ENCODE results near the gene RNF152. TPM values are rescaled to one million over a fixed set of nuclear protein-coding genes. Genes with fewer than 3 reads are reported as not detected.
"Not testable (repeated sequence)": the region's sequence is repeated elsewhere in the genome, so short reads cannot be mapped to it uniquely, and the experiment has no call there.

RNF152 gene
- total RNA-seq, 4 donors from 2014 or later: 4.6 to 14.3 (median 7.7) TPM

DNA sequence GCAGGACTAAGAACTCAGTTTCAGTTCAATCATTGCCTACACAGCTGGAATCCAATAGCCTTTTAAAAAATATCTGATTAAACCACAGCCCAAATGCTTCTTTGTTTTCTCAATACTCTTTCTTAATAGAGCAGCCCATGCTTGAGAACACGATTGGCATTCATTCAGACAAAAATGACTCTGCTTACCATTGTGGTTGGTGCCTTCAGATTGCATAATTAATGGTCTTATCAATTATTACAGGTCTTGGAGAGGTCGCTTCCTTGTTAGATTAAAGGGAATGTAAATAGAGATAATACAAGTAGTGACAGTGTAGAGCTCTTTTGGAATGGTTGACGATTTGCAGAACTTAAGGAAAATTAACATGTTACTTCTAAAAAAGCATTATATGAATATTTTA lies 107.2 kb downstream of the RNF152 start:
- H3K27me3 ChIP-seq: no peaks in the 10 kb centered on the region
- no peaks in the 10 kb centered on the region for H3K4me1 ChIP-seq
- TF ChIP-seq POLR2AphosphoS5 (IDR thresholded peaks at IDR 0.05) (no peak), EP300 (IDR thresholded peaks at IDR 0.05) (no peak), POLR2A (IDR thresholded peaks at IDR 0.05; ENCODE audit: low read depth) (no peak)
- TF ChIP-seq, protein P1, sequence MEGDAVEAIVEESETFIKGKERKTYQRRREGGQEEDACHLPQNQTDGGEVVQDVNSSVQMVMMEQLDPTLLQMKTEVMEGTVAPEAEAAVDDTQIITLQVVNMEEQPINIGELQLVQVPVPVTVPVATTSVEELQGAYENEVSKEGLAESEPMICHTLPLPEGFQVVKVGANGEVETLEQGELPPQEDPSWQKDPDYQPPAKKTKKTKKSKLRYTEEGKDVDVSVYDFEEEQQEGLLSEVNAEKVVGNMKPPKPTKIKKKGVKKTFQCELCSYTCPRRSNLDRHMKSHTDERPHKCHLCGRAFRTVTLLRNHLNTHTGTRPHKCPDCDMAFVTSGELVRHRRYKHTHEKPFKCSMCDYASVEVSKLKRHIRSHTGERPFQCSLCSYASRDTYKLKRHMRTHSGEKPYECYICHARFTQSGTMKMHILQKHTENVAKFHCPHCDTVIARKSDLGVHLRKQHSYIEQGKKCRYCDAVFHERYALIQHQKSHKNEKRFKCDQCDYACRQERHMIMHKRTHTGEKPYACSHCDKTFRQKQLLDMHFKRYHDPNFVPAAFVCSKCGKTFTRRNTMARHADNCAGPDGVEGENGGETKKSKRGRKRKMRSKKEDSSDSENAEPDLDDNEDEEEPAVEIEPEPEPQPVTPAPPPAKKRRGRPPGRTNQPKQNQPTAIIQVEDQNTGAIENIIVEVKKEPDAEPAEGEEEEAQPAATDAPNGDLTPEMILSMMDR (IDR thresholded peaks at IDR 0.05): no peak
- DNase-seq (ENCODE audit: extremely low spot score): no peak
- intact Hi-C loops (cut with DNase I): no loop called here
- no peak overlapping the region for H3K27ac ChIP-seq (replicated peaks in 1 of 4)
- 63% methylated on average over 3 of the region's 3 CpGs for WGBS
- H3K9me3 ChIP-seq: peaks cover 0 to 15% (median 10%) of the 10 kb centered on the region in 4 donors
- no peak overlapping the region for H3K4me3 ChIP-seq
- H3K36me3 ChIP-seq: no peaks in the 10 kb centered on the region

- intact Hi-C loops (cut with DNase I): no loop called here
- no peak overlapping the region for H3K4me3 ChIP-seq
- H3K36me3 ChIP-seq: no peaks in the 10 kb centered on the region
- no peak for DNase-seq (ENCODE audit: extremely low spot score)
- peaks cover 0 to 15% (median 10%) of the 10 kb centered on the region in 4 donors for H3K9me3 ChIP-seq
- H3K27ac ChIP-seq (replicated peaks in 1 of 4): no peak overlapping the region
- WGBS: 38% methylated on average over 2 of the region's 2 CpGs
- H3K27me3 ChIP-seq: no peaks in the 10 kb centered on the region
- H3K4me1 ChIP-seq: no peaks in the 10 kb centered on the region
- TF ChIP-seq POLR2A (IDR thresholded peaks at IDR 0.05; ENCODE audit: low read depth) (no peak), POLR2AphosphoS5 (IDR thresholded peaks at IDR 0.05) (no peak), EP300 (IDR thresholded peaks at IDR 0.05) (no peak)
- TF ChIP-seq, protein P1 (IDR thresholded peaks at IDR 0.05): no peak
These were observed 108.0 kb downstream of the RNF152 start for GRCh38 chr18:61784834-61785233.

GRCh38 chr18:61782545-61782944 lies 110.3 kb downstream of the RNF152 start:
- H3K9me3 ChIP-seq: peaks cover 0 to 5% (median 2%) of the 10 kb centered on the region in 4 donors
- WGBS: 90% methylated on average over 3 of the region's 3 CpGs
- H3K4me3 ChIP-seq: no peak overlapping the region
- no peaks in the 10 kb centered on the region for H3K36me3 ChIP-seq
- no peak for TF ChIP-seq POLR2A (IDR thresholded peaks at IDR 0.05; ENCODE audit: low read depth)
- TF ChIP-seq POLR2AphosphoS5 (IDR thresholded peaks at IDR 0.05): no peak
- TF ChIP-seq EP300 (IDR thresholded peaks at IDR 0.05): no peak
- TF ChIP-seq, protein P1 (IDR thresholded peaks at IDR 0.05): no peak
- DNase-seq (ENCODE audit: extremely low spot score): no peak
- H3K4me1 ChIP-seq: no peaks in the 10 kb centered on the region
- H3K27ac ChIP-seq (replicated peaks in 1 of 4): no peak overlapping the region
- no peaks in the 10 kb centered on the region for H3K27me3 ChIP-seq
- intact Hi-C loops (cut with DNase I): no loop called here

GRCh38 chr18:61776201-61776600 lies 116.6 kb downstream of the RNF152 start:
- H3K4me1 ChIP-seq; H3K4me3 ChIP-seq; H3K27me3 ChIP-seq; DNase-seq (ENCODE audit: extremely low spot score); H3K9me3 ChIP-seq; H3K36me3 ChIP-seq; intact Hi-C loops (cut with DNase I); H3K27ac ChIP-seq (replicated peaks in 1 of 4): not testable (repeated sequence)

DNA sequence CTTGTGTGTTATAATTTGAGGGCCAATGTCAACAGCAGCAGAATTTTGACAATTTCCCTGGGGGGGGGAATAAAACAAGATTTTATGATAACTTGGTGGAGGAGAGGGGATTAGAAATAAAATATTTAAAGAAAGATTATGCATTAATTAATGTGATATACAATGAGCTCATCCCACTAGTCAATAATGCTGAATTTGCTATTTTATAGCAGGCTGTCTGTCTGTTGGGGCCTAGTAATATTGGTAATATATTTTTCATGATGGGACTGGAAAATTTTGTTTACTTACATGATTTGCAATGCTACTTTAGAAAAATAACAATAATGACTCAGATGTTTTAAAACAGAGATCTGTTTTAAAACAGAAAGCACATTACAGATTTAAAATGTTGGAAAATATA lies 118.0 kb downstream of the RNF152 start:
- intact Hi-C loops (cut with DNase I): no loop called here
- H3K4me3 ChIP-seq: no peak overlapping the region
- no peak for DNase-seq (ENCODE audit: extremely low spot score)
- no peaks in the 10 kb centered on the region for H3K27me3 ChIP-seq
- H3K9me3 ChIP-seq: peaks cover 0 to 9% (median 4%) of the 10 kb centered on the region in 4 donors
- H3K36me3 ChIP-seq: no peaks in the 10 kb centered on the region
- no peaks in the 10 kb centered on the region for H3K4me1 ChIP-seq
- TF ChIP-seq POLR2A (IDR thresholded peaks at IDR 0.05; ENCODE audit: low read depth) (no peak), POLR2AphosphoS5 (IDR thresholded peaks at IDR 0.05) (no peak), EP300 (IDR thresholded peaks at IDR 0.05) (no peak)
- TF ChIP-seq, protein P1 (IDR thresholded peaks at IDR 0.05): no peak
- H3K27ac ChIP-seq (replicated peaks in 1 of 4): no peak overlapping the region
